Common myeloid progenitor, CD34-positive (primary cell): ENCODE measurements around the gene RASGRP3.

Source experiments
- CTCF ChIA-PET: fragments of 350-600 bp; sonication (Branson Sonifier 250); formaldehyde crosslinking; loops from one replicate; lab custom pipeline; 2021; ENCODE audit warnings: antibody characterized with exemption; lab: Charles Lee
- POLR2A ChIA-PET: fragments of 350-600 bp; sonication (Branson Sonifier 250); formaldehyde crosslinking; loops from one replicate; lab custom pipeline; 2021; ENCODE audit warnings: antibody characterized with exemption; lab: Charles Lee
- DNase-seq, 3 donors: peaks; one replicate each; pipeline versions ENCODE4 v3.0.0 to v3.0.0-alpha.2; 2013
- H3K27ac ChIP-seq, 2 experiments: 1 replicate in 1 of 2; 2 replicates in 1 of 2; pipeline ENCODE4 v1.7.0; 2013; ENCODE audit warnings: inconsistent platforms in 2 of 2, low read length in 2 of 2, mild to moderate bottlenecking in 2 of 2, low read depth in 1 of 2, moderate library complexity in 1 of 2; ENCODE audit not compliant: severe bottlenecking in 2 of 2, insufficient read depth in 1 of 2, poor library complexity in 1 of 2
- H3K27me3 ChIP-seq, 5 experiments: replicated peaks in 2 of 5; 1 replicate in 3 of 5; 2 replicates in 2 of 5; pipeline versions ENCODE4 v1.6.1 to v1.7.0; 2013; ENCODE audit warnings: low read length in 4 of 5, mild to moderate bottlenecking in 2 of 5, moderate library complexity in 2 of 5, inconsistent platforms in 1 of 5; ENCODE audit not compliant: insufficient read depth in 5 of 5, control insufficient read depth in 4 of 5
- H3K36me3 ChIP-seq, 4 experiments: 1 replicate in 2 of 4; 2 replicates in 2 of 4; pipeline versions ENCODE4 v1.6.1 to v1.7.0; 2013; ENCODE audit warnings: low read length in 3 of 4, control low read depth in 1 of 4, mild to moderate bottlenecking in 1 of 4; ENCODE audit not compliant: control insufficient read depth in 4 of 4, insufficient read depth in 4 of 4
- H3K4me1 ChIP-seq, 4 experiments: 1 replicate in 3 of 4; 2 replicates in 1 of 4; pipeline versions ENCODE4 v1.6.1 to v1.7.1; 2013; ENCODE audit warnings: low read length in 3 of 4, mild to moderate bottlenecking in 3 of 4, control low read depth in 1 of 4, inconsistent platforms in 1 of 4, moderate library complexity in 1 of 4; ENCODE audit not compliant: control insufficient read depth in 4 of 4, insufficient read depth in 4 of 4; ENCODE audit errors: control extremely low read depth in 1 of 4
- H3K4me3 ChIP-seq, 7 experiments: 1 replicate in 4 of 7; 2 replicates in 3 of 7; pipeline versions ENCODE4 v1.5.1 to v1.7.0; 2013; ENCODE audit warnings: mild to moderate bottlenecking in 7 of 7, low read length in 6 of 7, moderate library complexity in 6 of 7, inconsistent platforms in 2 of 7, low read depth in 2 of 7, control low read depth in 1 of 7; ENCODE audit not compliant: insufficient read depth in 4 of 7, control insufficient read depth in 1 of 7; ENCODE audit errors: extremely low read depth in 1 of 7
- H3K9me3 ChIP-seq, 5 experiments: 1 replicate in 4 of 5; 2 replicates in 1 of 5; pipeline versions ENCODE4 v1.6.1 to v1.7.1; 2013; ENCODE audit warnings: low read length in 4 of 5, mild to moderate bottlenecking in 2 of 5, inconsistent platforms in 1 of 5, low read depth in 1 of 5, moderate library complexity in 1 of 5; ENCODE audit not compliant: control insufficient read depth in 4 of 5, insufficient read depth in 2 of 5; ENCODE audit errors: control extremely low read depth in 1 of 5
- WGBS: methylation state at CpG from one replicate; pipeline ENCODE4 v1.1.5; 2013; ENCODE audit not compliant: insufficient coverage; 5-methylcytosine and 5-hydroxymethylcytosine counted together

Gene RASGRP3

GRCh38 chr2:33482518-33482917, 6.1 kb downstream of the RASGRP3 start:
- ChIA-PET POLR2A (no interaction called here), CTCF (no interaction called here)
- Histone ChIP-seq H3K4me1 (peaks cover 12 to 28% (median 21%) of the 10 kb centered on the region in 4 experiments), H3K27ac (no peak overlapping the region), H3K9me3 (peaks cover 0 to 6% (median 2%) of the 10 kb centered on the region in 5 experiments), H3K4me3 (no peak overlapping the region), H3K27me3 (no peaks in the 10 kb centered on the region), H3K36me3 (no peaks in the 10 kb centered on the region)
- WGBS, result 78% methylated on average over 1 of the region's 2 CpGs
- DNase-seq, result no peak

- POLR2A ChIA-PET, result no interaction called here
- no peaks in the 10 kb centered on the region for H3K36me3 ChIP-seq
- no peak overlapping the region for H3K4me3 ChIP-seq
- CTCF ChIA-PET, result no interaction called here
- H3K27me3 ChIP-seq, result no peaks in the 10 kb centered on the region
- WGBS, result 100% methylated on average over 1 of the region's 2 CpGs
- H3K4me1 ChIP-seq, result peaks cover 0 to 18% (median 9%) of the 10 kb centered on the region in 4 experiments
- H3K9me3 ChIP-seq, result peaks cover 0 to 6% (median 2%) of the 10 kb centered on the region in 5 experiments
- DNase-seq, result no peak
- H3K27ac ChIP-seq, result no peak overlapping the region
These were observed 7.7 kb downstream of the RASGRP3 start for GRCh38 chr2:33484042-33484621.

GRCh38 chr2:33485051-33485450, 8.6 kb downstream of the RASGRP3 start:
- POLR2A ChIA-PET, result no interaction called here
- no peak overlapping the region for H3K27ac ChIP-seq

GRCh38 chr2:33486544-33486943, 10.1 kb downstream of the RASGRP3 start:
- ChIA-PET CTCF (no interaction called here), POLR2A (no interaction called here)
- WGBS, result 100% methylated on average over 1 of the region's 3 CpGs
- no peak for DNase-seq
- H3K4me3 ChIP-seq, result no peak overlapping the region
- H3K9me3 ChIP-seq, result peaks cover 0 to 6% (median 2%) of the 10 kb centered on the region in 5 experiments
- no peaks in the 10 kb centered on the region for H3K27me3 ChIP-seq
- H3K4me1 ChIP-seq, result peaks cover 0 to 28% (median 16%) of the 10 kb centered on the region in 4 experiments
- no peaks in the 10 kb centered on the region for H3K36me3 ChIP-seq
- H3K27ac ChIP-seq, result no peak overlapping the region

More at GRCh38 chr2:33485051-33485450, 8.6 kb downstream of the RASGRP3 start:
- Histone ChIP-seq H3K9me3 (peaks cover 0 to 6% (median 2%) of the 10 kb centered on the region in 5 experiments), H3K36me3 (no peaks in the 10 kb centered on the region), H3K4me1 (peaks cover 0 to 21% (median 11%) of the 10 kb centered on the region in 4 experiments), H3K27me3 (no peaks in the 10 kb centered on the region), H3K4me3 (no peak overlapping the region)
- no CpG with 5 or more reads among the region's 2 CpGs for WGBS
- no peak for DNase-seq
- CTCF ChIA-PET, result no interaction called here

- H3K4me3 ChIP-seq, result no peak overlapping the region
- H3K36me3 ChIP-seq, result no peaks in the 10 kb centered on the region
- no CpG with 5 or more reads among the region's 2 CpGs for WGBS
- ChIA-PET CTCF (no interaction called here), POLR2A (no interaction called here)
- H3K4me1 ChIP-seq, result peaks cover 0 to 39% (median 21%) of the 10 kb centered on the region in 4 experiments
- H3K27me3 ChIP-seq, result no peaks in the 10 kb centered on the region
- no peak for DNase-seq
- peaks cover 0 to 6% (median 2%) of the 10 kb centered on the region in 5 experiments for H3K9me3 ChIP-seq
- no peak overlapping the region for H3K27ac ChIP-seq
These were observed 11.8 kb downstream of the RASGRP3 start for GRCh38 chr2:33488178-33488690.

- Histone ChIP-seq H3K27ac (no peak overlapping the region), H3K4me3 (no peak overlapping the region), H3K36me3 (no peaks in the 10 kb centered on the region), H3K4me1 (peaks cover 0 to 39% (median 21%) of the 10 kb centered on the region in 4 experiments), H3K9me3 (peaks cover 0 to 6% (median 2%) of the 10 kb centered on the region in 5 experiments), H3K27me3 (no peaks in the 10 kb centered on the region)
- DNase-seq, result no peak
- WGBS, result 100% methylated on average over 4 of the region's 8 CpGs
- ChIA-PET POLR2A (no interaction called here), CTCF (no interaction called here)
These were observed 12.5 kb downstream of the RASGRP3 start for GRCh38 chr2:33488715-33489540.
